HepG2 (cell line): ENCODE data around the gene IHH. TPM values are rescaled to one million over a fixed set of nuclear protein-coding genes. Genes with fewer than 3 reads are reported as not detected.

Experiments
- ATAC-seq: fragments of 200-7000 bp; cut with Tn5 transposase; 3 replicates; pipeline ENCODE4 v1.9.1; 2020; ENCODE audit warnings: mild to moderate bottlenecking, moderate library complexity
- BruUV-seq: library from RNA; stranded (reverse); fragments of 400-500 nt; replicated peaks from 2 replicates; lab custom pipeline; 2021; lab: Mats Ljungman, UMichigan
- CTCF ChIA-PET: fragments of 300-600 bp; formaldehyde crosslinking; extraction: SDS; loops from one replicate; lab custom pipeline; 2021; ENCODE audit warnings: low total read pairs, inconsistent platforms, low intra/inter-chr PET ratio; lab: Yijun Ruan, JAX
- POLR2A ChIA-PET: fragments of 350-600 bp; sonication (Branson Sonifier 250); formaldehyde crosslinking; loops from one replicate; lab custom pipeline; 2020; ENCODE audit warnings: antibody characterized with exemption, inconsistent platforms; lab: Yijun Ruan, JAX
- DNase-seq: peaks from one replicate; pipeline ENCODE4 v3.0.0-alpha.2; 2015; ENCODE audit warnings: low spot score
- FAIRE-seq: peaks from 3 replicates; lab custom pipeline; 2011; peaks lifted over from hg19 to GRCh38; lab: Jason Lieb, UNC
- H2AFZ ChIP-seq: one replicate; pipeline ENCODE4 v1.6.1; 2011; ENCODE audit warnings: low read length, inconsistent platforms
- H3K27ac ChIP-seq: fragments of 300-600 bp; 3 replicates; pipeline ENCODE4 v1.8.0; 2011; ENCODE audit warnings: mixed run types, mild to moderate bottlenecking, mixed read lengths, low read length, inconsistent platforms; ENCODE audit not compliant: insufficient read depth; ENCODE audit errors: extremely low read length
- H3K27me3 ChIP-seq, 2 experiments: fragments of 200-600 bp in 1 of 2; 2 replicates in 1 of 2; 3 replicates in 1 of 2; pipeline versions ENCODE4 v1.6.0 to v1.8.0; 2011; ENCODE audit warnings: low read length in 2 of 2, mild to moderate bottlenecking in 2 of 2, moderate library complexity in 2 of 2, inconsistent platforms in 1 of 2; ENCODE audit not compliant: insufficient read depth in 2 of 2, control insufficient read depth in 1 of 2
- H3K36me3 ChIP-seq, 2 experiments: fragments of 200-600 bp in 1 of 2; replicated peaks in 1 of 2; 2 replicates in 1 of 2; 3 replicates in 1 of 2; pipeline versions ENCODE4 v1.5.1 to v1.8.0; 2011; ENCODE audit warnings: low read length in 2 of 2, inconsistent platforms in 1 of 2; ENCODE audit not compliant: insufficient read depth in 2 of 2, control insufficient read depth in 1 of 2
- H3K4me1 ChIP-seq: 2 replicates; pipeline ENCODE4 v1.5.1; 2012; ENCODE audit warnings: low read length, inconsistent platforms; ENCODE audit not compliant: insufficient read depth
- H3K4me2 ChIP-seq: 2 replicates; pipeline ENCODE4 v1.6.0; 2011; ENCODE audit warnings: low read depth, low read length, inconsistent platforms
- H3K4me3 ChIP-seq, 3 experiments: fragments of 200-600 bp in 1 of 3; sonication (generic), shearing (Covaris generic) in 1 of 3; replicated peaks in 1 of 3; 2 replicates each; pipeline ENCODE4 v1.5.1; 2011 to 2016; ENCODE audit warnings: low read length in 3 of 3, inconsistent platforms in 2 of 3, low read depth in 2 of 3, mild to moderate bottlenecking in 2 of 3, control low read depth in 1 of 3, mixed read lengths in 1 of 3; ENCODE audit not compliant: insufficient read depth in 1 of 3
- H3K79me2 ChIP-seq: one replicate; pipeline ENCODE4 v1.6.1; 2011; ENCODE audit warnings: low read length, inconsistent platforms; ENCODE audit not compliant: insufficient read depth
- H3K9ac ChIP-seq: 2 replicates; pipeline ENCODE4 v1.6.0; 2011; ENCODE audit warnings: mild to moderate bottlenecking, low read depth, low read length, inconsistent platforms; ENCODE audit not compliant: insufficient read depth
- H3K9me3 ChIP-seq: 2 replicates; pipeline ENCODE4 v1.5.1; 2012; ENCODE audit warnings: mild to moderate bottlenecking, low read length
- H4K20me1 ChIP-seq: 2 replicates; pipeline ENCODE4 v1.6.0; 2011; ENCODE audit warnings: inconsistent platforms, mild to moderate bottlenecking, low read length, moderate library complexity; ENCODE audit not compliant: insufficient read depth
- ARID4A ChIP-seq: sonication (generic); formaldehyde crosslinking; IDR thresholded peaks from 2 replicates; pipeline ENCODE4 v1.5.0; 2020; ENCODE audit warnings: mild to moderate bottlenecking, missing genetic modification reagents, borderline replicate concordance
- BHLHE40 ChIP-seq: IDR thresholded peaks from 2 replicates; pipeline ENCODE4 v1.6.1; 2011; ENCODE audit warnings: low read length, improper control_type of control experiment
- CTCF ChIP-seq: sonication (generic); formaldehyde crosslinking; IDR thresholded peaks from 2 replicates; pipeline ENCODE4 v1.5.0; 2020; ENCODE audit warnings: mild to moderate bottlenecking, missing genetic modification reagents, moderate library complexity
- GABPB1 ChIP-seq: IDR thresholded peaks from 2 replicates; pipeline ENCODE4 v1.6.1; 2016; ENCODE audit warnings: mild to moderate bottlenecking, missing genetic modification reagents, moderate library complexity, missing compliant biosample characterization
- LBX2 ChIP-seq: sonication (generic); formaldehyde crosslinking; IDR thresholded peaks from 2 replicates; pipeline ENCODE4 v1.5.0; 2020; ENCODE audit warnings: missing genetic modification reagents, mild to moderate bottlenecking, borderline replicate concordance
- NBN ChIP-seq: fragments of 450-650 bp; conservative IDR thresholded peaks from 2 replicates; pipeline ENCODE4 v1.6.1; 2017
- RAD21 ChIP-seq: fragments of 450-650 bp; formaldehyde crosslinking; IDR thresholded peaks from 2 replicates; pipeline ENCODE4 v1.5.0; 2020; ENCODE audit warnings: mild to moderate bottlenecking
- TERF1 ChIP-seq: sonication (generic); formaldehyde crosslinking; IDR thresholded peaks from 2 replicates; pipeline ENCODE4 v1.8.0; 2022; ENCODE audit warnings: mild to moderate bottlenecking, missing genetic modification reagents, moderate library complexity
- XRCC5 ChIP-seq: fragments of 200-400 bp; formaldehyde crosslinking; optimal IDR thresholded peaks from 2 replicates; pipeline ENCODE3; 2017; ENCODE audit warnings: mild to moderate bottlenecking, low read length
- ZNF572 ChIP-seq: sonication (generic); formaldehyde crosslinking; IDR thresholded peaks from 2 replicates; pipeline ENCODE4 v1.5.1; 2020; ENCODE audit warnings: mild to moderate bottlenecking, missing genetic modification reagents
- WGBS: methylation state at CpG from one replicate; pipeline ENCODE4 v1.1.6; 2017; ENCODE audit warnings: low lambda C conversion rate; 5-methylcytosine and 5-hydroxymethylcytosine counted together
- in situ Hi-C: cut with HindIII; loops from 2 replicates; pipeline ENCODE4 v1.10.0; 2017; ENCODE audit warnings: low pct_unique_long_range_greater_than_20kb; ENCODE audit not compliant: extremely low pct_ligation_motif_present
- intact Hi-C: fragments of 100-400 bp; cut with micrococcal nuclease; formaldehyde crosslinking; loops from one replicate; pipeline ENCODE4 v1.10.0; 2022; ENCODE audit not compliant: unreplicated experiment
- polyA plus RNA-seq, 8 experiments: library from polyadenylated mRNA; depleted of rRNA in 3 of 8; stranded (reverse) in 7 of 8; unstranded in 1 of 8; fragments of >200 nt; fragmentation: Illumina TruSeq in 4 of 8; extraction: Trizol in 4 of 8; gene quantifications; 2 replicates each; pipeline versions ENCODE4 v1.2.1 to v1.2.3, GENCODE V29; 2011 to 2016; ENCODE audit warnings: low read depth in 4 of 8, missing spikeins in 1 of 8, mixed read lengths in 1 of 8; ENCODE audit not compliant: insufficient read depth in 1 of 8
- total RNA-seq, 5 experiments: library from RNA; depleted of rRNA; stranded (reverse); fragments of >200 nt; fragmentation: Illumina TruSeq; extraction: Trizol; gene quantifications; 2 replicates each; pipeline ENCODE4 v1.2.3, GENCODE V29; 2016; ENCODE audit warnings: low read depth in 1 of 5

Gene IHH
- total and polyA plus RNA-seq, 2 of the 13 experiments (the other 11 are each of a cell fraction or from before 2014, with no cell fraction given) = 0.42 TPM; not detected in 1

GRCh38 chr2:219010162-219010756 lies 50.5 kb downstream of the IHH start:
- POLR2A ChIA-PET = no interaction called here
- in situ Hi-C loops (no loop called here), intact Hi-C loops (no loop called here)
- CTCF ChIA-PET = interaction anchor here (1.2 to 2.9 kb wide), 2 partner anchors 109 to 145 kb away, joined by 3 to 13 read pairs; no protein-coding TSS in a partner anchor
- H3K9me3 ChIP-seq = no peaks in the 10 kb centered on the region
- no peak overlapping the region for H3K9ac ChIP-seq
- no peaks in the 10 kb centered on the region; the same call in 1 of the 2 replicates for H4K20me1 ChIP-seq
- DNase-seq (peak; percentile 37), FAIRE-seq (peak; percentile 93), ATAC-seq (peak; percentile 95)
- H3K27me3 ChIP-seq = peaks cover 16 to 51% of the 10 kb centered on the region in 2 experiments
- H3K79me2 ChIP-seq = no peaks in the 10 kb centered on the region
- H3K4me2 ChIP-seq = no peak overlapping the region
- no peak overlapping the region for H3K4me3 ChIP-seq
- BruUV-seq = no TSS peak
- WGBS = 5% methylated on average over 6 of the region's 6 CpGs
- no peaks in the 10 kb centered on the region for H3K36me3 ChIP-seq
- H2AFZ ChIP-seq = no peak overlapping the region
- H3K27ac ChIP-seq = no peak overlapping the region
- peaks cover 7% of the 10 kb centered on the region; the same call in 1 of the 2 replicates for H3K4me1 ChIP-seq
- TF ChIP-seq RAD21 (CRISPR knock-in tag) = 0 out of 2 replicates have a peak, but pooled peaks have one; percentile 59
- 0 out of 2 replicates have a peak, but pooled peaks have one; percentile 10 for TF ChIP-seq GABPB1 (CRISPR knock-in tag)
- TF ChIP-seq TERF1 (CRISPR knock-in tag) = no peak
- TF ChIP-seq NBN = no peak
- TF ChIP-seq ARID4A (CRISPR knock-in tag) = no peak
- peak; percentile 88 for TF ChIP-seq XRCC5
- TF ChIP-seq CTCF (CRISPR knock-in tag) = peak; percentile 84
- TF ChIP-seq ZNF572 (CRISPR knock-in tag) = 0 out of 2 replicates have a peak, but pooled peaks have one; percentile 30
- TF ChIP-seq LBX2 (CRISPR knock-in tag) = no peak
- 0 out of 2 replicates have a peak, but pooled peaks have one; percentile 14 for TF ChIP-seq BHLHE40
